OCI-LY7 (cell line): ENCODE data around the gene ELN. TPM values are rescaled to one million over a fixed set of nuclear protein-coding genes. Genes with fewer than 3 reads are reported as not detected.

Experiments used
- BruUV-seq: library from RNA; stranded (reverse); fragments of 400-500 nt; replicated peaks from 2 replicates; lab custom pipeline; 2021; lab: Mats Ljungman, UMichigan
- CTCF ChIA-PET: fragments of 300-600 bp; sonication (Branson Sonifier 250); formaldehyde crosslinking; loops from one replicate; lab custom pipeline; 2022; ENCODE audit warnings: antibody characterized with exemption; ENCODE audit not compliant: unreplicated experiment; lab: Charles Lee
- POLR2A ChIA-PET: fragments of 300-600 bp; sonication (Branson Sonifier 250); formaldehyde crosslinking; loops from one replicate; lab custom pipeline; 2022; ENCODE audit warnings: antibody characterized with exemption; lab: Charles Lee
- DNase-seq: peaks from one replicate; pipeline ENCODE4 v3.0.0-alpha.2; 2015; ENCODE audit warnings: low spot score
- H2AFZ ChIP-seq: fragments of 200-600 bp; sonication (generic), shearing (Covaris generic); 2 replicates; pipeline ENCODE4 v1.6.1; 2014; ENCODE audit warnings: mild to moderate bottlenecking, antibody characterized with exemption, low read length, moderate library complexity
- H3K27ac ChIP-seq: fragments of 200-600 bp; sonication (generic); 2 replicates; pipeline ENCODE4 v1.5.1; 2014; ENCODE audit warnings: mixed run types, low read depth, mild to moderate bottlenecking, moderate library complexity, low read length, inconsistent platforms; ENCODE audit not compliant: poor library complexity, severe bottlenecking
- H3K36me3 ChIP-seq: fragments of 200-600 bp; sonication (generic); 2 replicates; pipeline ENCODE4 v1.6.1; 2014; ENCODE audit warnings: mild to moderate bottlenecking, antibody characterized with exemption, low read length, moderate library complexity, mixed read lengths; ENCODE audit not compliant: insufficient read depth
- H3K4me1 ChIP-seq: fragments of 200-600 bp; sonication (generic); 2 replicates; pipeline ENCODE4 v1.5.1; 2014; ENCODE audit warnings: mild to moderate bottlenecking, low read length; ENCODE audit not compliant: insufficient read depth, poor library complexity, severe bottlenecking
- H3K4me2 ChIP-seq: fragments of 200-600 bp; sonication (generic); 2 replicates; pipeline ENCODE4 v1.6.1; 2014; ENCODE audit warnings: mild to moderate bottlenecking, low read length
- H3K4me3 ChIP-seq: fragments of 200-600 bp; sonication (generic); 2 replicates; pipeline ENCODE4 v1.5.1; 2014; ENCODE audit warnings: mild to moderate bottlenecking, low read depth, low read length; ENCODE audit not compliant: poor library complexity, severe bottlenecking
- H3K79me2 ChIP-seq: fragments of 200-600 bp; sonication (generic); 2 replicates; pipeline ENCODE4 v1.6.1; 2016; ENCODE audit warnings: low read depth, mild to moderate bottlenecking, low read length, moderate library complexity, mixed read lengths; ENCODE audit not compliant: insufficient read depth
- H3K9me2 ChIP-seq: fragments of 200-600 bp; sonication (generic); 2 replicates; pipeline ENCODE4 v1.6.1; 2016; ENCODE audit warnings: mild to moderate bottlenecking, low read length, mixed read lengths; ENCODE audit not compliant: insufficient read depth
- H3K9me3 ChIP-seq: fragments of 200-600 bp; sonication (generic); 2 replicates; pipeline ENCODE4 v1.6.1; 2014; ENCODE audit warnings: mild to moderate bottlenecking, mixed run types, low read length, mixed read lengths
- H4K20me1 ChIP-seq: fragments of 200-600 bp; sonication (generic); 2 replicates; pipeline ENCODE4 v1.6.1; 2014; ENCODE audit warnings: mild to moderate bottlenecking, antibody characterized with exemption, low read length, moderate library complexity, mixed read lengths; ENCODE audit not compliant: insufficient read depth
- CTCF ChIP-seq: fragments of 200-600 bp; sonication (generic); conservative IDR thresholded peaks from 2 replicates; pipeline ENCODE4 v1.5.1; 2014; ENCODE audit warnings: mild to moderate bottlenecking, antibody characterized with exemption, low read length, moderate library complexity, mixed read lengths
- EZH2phosphoT487 ChIP-seq: fragments of 200-600 bp; sonication (generic); IDR thresholded peaks from 2 replicates; pipeline ENCODE4 v1.6.1; 2018; ENCODE audit warnings: low read depth, borderline replicate concordance, mild to moderate bottlenecking, mixed run types, antibody characterized with exemption, low read length, moderate library complexity, mixed read lengths
- intact Hi-C: fragments of 100-400 bp; cut with micrococcal nuclease; formaldehyde crosslinking; loops from one replicate; pipeline ENCODE4 v1.10.0; 2022; ENCODE audit not compliant: unreplicated experiment
- total RNA-seq, 2 experiments: library from RNA; depleted of rRNA in 1 of 2; stranded (reverse); fragments of >200 nt in 1 of 2; shearing (Covaris generic) in 1 of 2; gene quantifications; 2 replicates each; pipeline ENCODE4 v1.2.3, GENCODE V29; 2014 to 2022

The ELN gene
- total RNA-seq, 2 experiments from 2014 or later, result not detected

GRCh38 chr7:74093671-74094223, 65.8 kb downstream of the ELN start:
- peaks cover 32% of the 10 kb centered on the region for H3K36me3 ChIP-seq
- H3K4me1 ChIP-seq, result peaks cover 52% of the 10 kb centered on the region
- CTCF ChIA-PET, result interaction anchor here (0.5 to 0.6 kb wide), 2 partner anchors 9 to 243 kb away, joined by 3 to 4 read pairs; no protein-coding TSS in a partner anchor
- POLR2A ChIA-PET, result interaction anchor here (0.8 to 2.4 kb wide), 4 partner anchors 9 to 85 kb away, joined by 3 to 12 read pairs (median 6); partner anchors contain the start of gene LIMK1
- intact Hi-C loops, result loop anchor here (1.0 to 2.0 kb wide), 2 partner anchors 10 to 81 kb away; partner anchors contain the start of genes EIF4H and LIMK1
- peak overlapping the region; percentile 99 for H3K4me2 ChIP-seq
- TF ChIP-seq EZH2phosphoT487 (no peak), CTCF (no peak)
- peaks cover 14% of the 10 kb centered on the region; the same call in 1 of the 2 replicates for H3K9me3 ChIP-seq
- peaks cover 14% of the 10 kb centered on the region; the same call in 1 of the 2 replicates for H3K79me2 ChIP-seq
- H3K4me3 ChIP-seq, result peak overlapping the region; percentile 73
- H2AFZ ChIP-seq, result no peak overlapping the region; the same call in 1 of the 2 replicates
- H4K20me1 ChIP-seq, result no peaks in the 10 kb centered on the region
- H3K9me2 ChIP-seq, result no peaks in the 10 kb centered on the region
- DNase-seq, result peak; percentile 50
- BruUV-seq, result no TSS peak
- peak overlapping the region; percentile 85 for H3K27ac ChIP-seq

- peak overlapping the region; percentile 8; the same call in 1 of the 2 replicates for H2AFZ ChIP-seq
- peaks cover 36% of the 10 kb centered on the region for H3K36me3 ChIP-seq
- H3K9me3 ChIP-seq, result peaks cover 14% of the 10 kb centered on the region; the same call in 1 of the 2 replicates
- no peaks in the 10 kb centered on the region for H3K9me2 ChIP-seq
- POLR2A ChIA-PET, result interaction anchor here (1.8 kb wide), 1 partner anchor 10 kb away, joined by 12 read pairs; the partner anchor contains the start of gene LIMK1
- peaks cover 58% of the 10 kb centered on the region for H3K4me1 ChIP-seq
- H3K4me3 ChIP-seq, result peak overlapping the region; percentile 73
- H3K79me2 ChIP-seq, result peaks cover 14% of the 10 kb centered on the region; the same call in 1 of the 2 replicates
- CTCF ChIA-PET, result no interaction called here
- peak overlapping the region; percentile 99 for H3K4me2 ChIP-seq
- peak overlapping the region; percentile 85 for H3K27ac ChIP-seq
- no peaks in the 10 kb centered on the region for H4K20me1 ChIP-seq
- BruUV-seq, result no TSS peak
- DNase-seq, result peak; percentile 71
- intact Hi-C loops, result no loop called here
- TF ChIP-seq CTCF (no peak), EZH2phosphoT487 (no peak)
These were observed 66.5 kb downstream of the ELN start for GRCh38 chr7:74094224-74095101.
